Breast epithelium (tissue), 4 donors: ENCODE results near the gene LRRC1. TPM values are rescaled to one million over a fixed set of nuclear protein-coding genes. Genes with fewer than 3 reads are reported as not detected.

Experiments used
- DNase-seq, 2 donors: peaks; one replicate each; pipeline ENCODE4 v3.0.0-alpha.2; 2019; ENCODE audit warnings: low spot score in 2 of 2
- H3K27ac ChIP-seq, 2 donors: fragments of 200-600 bp; sonication (generic) in 1 of 2; one replicate each; pipeline ENCODE4 v1.5.1; 2016 to 2019; ENCODE audit warnings: mild to moderate bottlenecking in 1 of 2
- H3K27me3 ChIP-seq, 2 donors: fragments of 200-600 bp; sonication (generic) in 1 of 2; one replicate each; pipeline versions ENCODE4 v1.5.1 to v1.6.0; 2017 to 2019; ENCODE audit warnings: control low read depth in 1 of 2, mild to moderate bottlenecking in 1 of 2
- H3K36me3 ChIP-seq: fragments of 200-600 bp; one replicate; pipeline ENCODE4 v1.5.1; 2019
- H3K4me1 ChIP-seq, 2 donors: fragments of 200-600 bp; sonication (generic); one replicate each; pipeline ENCODE4 v1.5.1; 2016 to 2019; ENCODE audit warnings: control low read depth in 1 of 2
- H3K4me3 ChIP-seq, 3 donors: fragments of 200-600 bp; sonication (generic); 1 replicate in 2 of 3; 2 replicates in 1 of 3; pipeline ENCODE4 v1.5.1; 2016 to 2019; ENCODE audit warnings: mild to moderate bottlenecking in 3 of 3, moderate library complexity in 2 of 3
- H3K9me3 ChIP-seq, 2 donors: fragments of 200-600 bp; sonication (generic) in 1 of 2; one replicate each; pipeline ENCODE4 v1.5.1; 2016 to 2019; ENCODE audit warnings: control low read depth in 1 of 2
- POLR2A ChIP-seq: fragments of 450-650 bp; IDR thresholded peaks from one replicate; pipeline ENCODE4 v1.6.1; 2016; ENCODE audit warnings: antibody characterized with exemption, mild to moderate bottlenecking, moderate library complexity
- POLR2AphosphoS5 ChIP-seq, 3 donors: sonication (generic); formaldehyde crosslinking; IDR thresholded peaks; one replicate each; pipeline ENCODE4 v1.6.1; 2017; ENCODE audit warnings: antibody characterized with exemption in 3 of 3
- intact Hi-C: fragments of 100-400 bp; cut with DNase I; formaldehyde crosslinking; loops from one replicate; pipeline ENCODE4 v1.15.1; 2023; ENCODE audit warnings: low total_unique reads
- total RNA-seq, 3 donors: library from RNA; depleted of rRNA; stranded (reverse); fragments of >200 nt; gene quantifications; one replicate each; pipeline ENCODE4 v1.1.0, GENCODE V29; 2016
- TF ChIP-seq, protein P1 (sequence below), 3 donors: fragments of 450-650 bp; IDR thresholded peaks; one replicate each; pipeline ENCODE4 v1.5.1; 2016 to 2017; ENCODE audit warnings: antibody characterized with exemption in 3 of 3, mild to moderate bottlenecking in 3 of 3, moderate library complexity in 3 of 3

LRRC1 gene
- total RNA-seq, 3 donors from 2014 or later: 10.1 to 37.9 (median 37.4) TPM

DNA sequence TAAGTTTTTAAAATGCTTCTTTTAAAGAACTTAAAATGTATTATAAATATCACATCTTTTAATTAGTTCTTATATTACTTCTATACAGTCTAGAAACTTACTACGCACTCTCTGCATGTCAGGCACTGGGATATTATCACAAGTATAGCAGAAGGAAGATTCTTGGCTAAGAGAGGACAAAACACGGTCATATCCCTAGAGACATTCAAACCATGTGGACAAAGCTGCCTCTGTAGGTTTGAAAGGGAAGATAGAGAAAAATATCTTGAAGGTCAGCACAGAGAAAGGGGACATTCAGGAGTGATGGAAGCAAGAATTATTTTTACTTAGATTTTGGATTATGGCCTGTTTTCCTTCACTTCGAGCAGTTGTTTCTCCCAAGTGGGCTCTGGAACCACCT is 64.1 kb downstream of the LRRC1 start:
- Histone ChIP-seq H3K4me3 (no peak overlapping the region), H3K27me3 (no peaks in the 10 kb centered on the region), H3K4me1 (peaks cover 0 to 10% of the 10 kb centered on the region in 2 donors), H3K36me3 (no peaks in the 10 kb centered on the region), H3K9me3 (no peaks in the 10 kb centered on the region), H3K27ac (no peak overlapping the region)
- intact Hi-C loops: no loop called here
- no peak for DNase-seq
- no peak for TF ChIP-seq POLR2AphosphoS5 (IDR thresholded peaks at IDR 0.05)
- TF ChIP-seq, protein P1, sequence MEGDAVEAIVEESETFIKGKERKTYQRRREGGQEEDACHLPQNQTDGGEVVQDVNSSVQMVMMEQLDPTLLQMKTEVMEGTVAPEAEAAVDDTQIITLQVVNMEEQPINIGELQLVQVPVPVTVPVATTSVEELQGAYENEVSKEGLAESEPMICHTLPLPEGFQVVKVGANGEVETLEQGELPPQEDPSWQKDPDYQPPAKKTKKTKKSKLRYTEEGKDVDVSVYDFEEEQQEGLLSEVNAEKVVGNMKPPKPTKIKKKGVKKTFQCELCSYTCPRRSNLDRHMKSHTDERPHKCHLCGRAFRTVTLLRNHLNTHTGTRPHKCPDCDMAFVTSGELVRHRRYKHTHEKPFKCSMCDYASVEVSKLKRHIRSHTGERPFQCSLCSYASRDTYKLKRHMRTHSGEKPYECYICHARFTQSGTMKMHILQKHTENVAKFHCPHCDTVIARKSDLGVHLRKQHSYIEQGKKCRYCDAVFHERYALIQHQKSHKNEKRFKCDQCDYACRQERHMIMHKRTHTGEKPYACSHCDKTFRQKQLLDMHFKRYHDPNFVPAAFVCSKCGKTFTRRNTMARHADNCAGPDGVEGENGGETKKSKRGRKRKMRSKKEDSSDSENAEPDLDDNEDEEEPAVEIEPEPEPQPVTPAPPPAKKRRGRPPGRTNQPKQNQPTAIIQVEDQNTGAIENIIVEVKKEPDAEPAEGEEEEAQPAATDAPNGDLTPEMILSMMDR (IDR thresholded peaks at IDR 0.05): no peak
- TF ChIP-seq POLR2A: no peak

DNA sequence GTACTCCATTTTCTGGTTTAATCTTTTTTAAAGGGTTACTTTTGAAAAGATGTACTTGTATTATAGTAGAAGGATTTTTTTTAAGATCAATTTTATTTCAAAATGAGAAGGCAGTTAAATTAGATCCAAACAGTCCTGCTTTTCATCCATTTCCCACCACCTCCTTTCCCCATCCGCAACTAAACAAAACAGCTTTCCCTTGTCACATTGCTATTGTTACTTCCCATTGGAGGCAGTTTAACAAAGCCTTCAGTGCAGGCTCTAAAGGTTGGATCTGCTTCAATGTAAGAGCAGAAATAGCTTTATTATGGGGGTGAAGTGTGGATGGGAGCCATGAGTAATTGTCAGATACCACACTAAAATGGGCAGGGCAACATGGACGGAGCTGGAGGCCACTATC is 65.7 kb downstream of the LRRC1 start:
- H3K36me3 ChIP-seq: no peaks in the 10 kb centered on the region
- DNase-seq: no peak
- peaks cover 0 to 10% of the 10 kb centered on the region in 2 donors for H3K4me1 ChIP-seq
- H3K4me3 ChIP-seq: no peak overlapping the region
- H3K9me3 ChIP-seq: no peaks in the 10 kb centered on the region
- no peak for TF ChIP-seq POLR2A
- no peak for TF ChIP-seq POLR2AphosphoS5 (IDR thresholded peaks at IDR 0.05)
- TF ChIP-seq, protein P1 (IDR thresholded peaks at IDR 0.05): no peak
- no peaks in the 10 kb centered on the region for H3K27me3 ChIP-seq
- no peak overlapping the region for H3K27ac ChIP-seq
- intact Hi-C loops: no loop called here

DNA sequence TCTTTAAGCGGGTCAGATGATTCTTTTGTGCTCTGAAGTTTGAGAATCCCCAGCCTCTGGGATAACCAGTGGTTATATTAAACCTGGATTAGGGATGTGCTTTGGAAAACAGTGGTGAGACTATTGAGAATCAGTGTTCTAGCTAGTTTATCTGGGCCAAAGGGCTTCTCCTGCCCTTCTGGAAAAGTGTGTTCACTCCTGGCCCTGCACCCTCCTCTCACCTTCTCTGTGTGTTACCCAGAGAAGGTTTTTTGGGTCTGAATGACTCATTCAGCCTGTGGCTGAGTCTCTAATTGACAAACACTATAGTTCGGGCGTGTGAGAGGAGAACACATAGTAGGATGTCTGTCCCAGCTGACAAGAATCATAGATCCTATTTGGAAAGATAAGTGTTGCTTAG is 66.7 kb downstream of the LRRC1 start:
- no peak for DNase-seq
- Histone ChIP-seq H3K4me1 (peaks cover 0 to 10% of the 10 kb centered on the region in 2 donors), H3K9me3 (no peaks in the 10 kb centered on the region), H3K27ac (no peak overlapping the region), H3K4me3 (no peak overlapping the region), H3K36me3 (no peaks in the 10 kb centered on the region), H3K27me3 (no peaks in the 10 kb centered on the region)
- intact Hi-C loops: no loop called here
- TF ChIP-seq, protein P1 (IDR thresholded peaks at IDR 0.05): no peak
- TF ChIP-seq POLR2A: no peak
- no peak for TF ChIP-seq POLR2AphosphoS5 (IDR thresholded peaks at IDR 0.05)

DNA sequence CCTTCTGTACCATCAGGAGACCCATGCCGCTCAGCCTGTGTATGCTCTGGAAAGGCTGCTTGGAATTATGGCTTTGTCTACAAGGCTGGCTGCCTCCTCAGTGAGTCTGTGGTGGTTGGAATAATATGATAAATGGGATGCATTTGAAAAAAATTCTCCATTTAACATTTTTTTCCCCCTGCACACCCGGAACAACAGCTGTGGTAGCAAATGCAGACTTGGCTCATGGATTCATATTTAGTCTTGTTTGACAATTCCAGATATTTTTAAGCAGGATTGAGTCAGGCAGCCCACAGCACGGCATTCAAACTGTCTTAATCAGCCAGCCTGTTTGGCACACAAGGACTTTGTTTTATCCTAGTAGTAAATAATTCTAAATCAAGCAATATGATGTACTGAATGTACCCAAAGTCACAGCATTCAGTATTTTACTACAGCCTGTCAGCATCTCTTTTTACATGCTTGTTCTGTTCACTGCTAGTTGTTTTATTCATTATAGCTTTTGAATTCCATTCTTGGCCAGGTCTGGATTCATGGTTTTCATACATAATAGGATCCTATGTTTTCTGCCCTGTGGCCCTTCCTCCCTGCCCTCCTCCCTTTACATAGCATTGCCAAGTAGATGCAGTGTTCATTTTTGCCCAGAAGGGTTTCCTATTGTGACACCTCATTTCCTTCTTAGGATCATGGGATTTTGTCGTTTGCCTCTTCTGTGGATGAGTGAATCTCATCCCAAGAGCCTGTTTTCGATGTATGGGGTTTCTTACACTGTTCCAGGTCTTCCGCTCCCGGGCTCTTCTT is 68.1 kb downstream of the LRRC1 start:
- intact Hi-C loops: no loop called here
- Histone ChIP-seq H3K4me3 (no peak overlapping the region), H3K27me3 (no peaks in the 10 kb centered on the region), H3K9me3 (no peaks in the 10 kb centered on the region), H3K36me3 (no peaks in the 10 kb centered on the region), H3K27ac (peak overlapping the region; percentile 35 to 49), H3K4me1 (peaks cover 0 to 6% of the 10 kb centered on the region in 2 donors)
- TF ChIP-seq, protein P1 (IDR thresholded peaks at IDR 0.05): no peak
- TF ChIP-seq POLR2A: no peak
- no peak for TF ChIP-seq POLR2AphosphoS5 (IDR thresholded peaks at IDR 0.05)
- no peak for DNase-seq

DNA sequence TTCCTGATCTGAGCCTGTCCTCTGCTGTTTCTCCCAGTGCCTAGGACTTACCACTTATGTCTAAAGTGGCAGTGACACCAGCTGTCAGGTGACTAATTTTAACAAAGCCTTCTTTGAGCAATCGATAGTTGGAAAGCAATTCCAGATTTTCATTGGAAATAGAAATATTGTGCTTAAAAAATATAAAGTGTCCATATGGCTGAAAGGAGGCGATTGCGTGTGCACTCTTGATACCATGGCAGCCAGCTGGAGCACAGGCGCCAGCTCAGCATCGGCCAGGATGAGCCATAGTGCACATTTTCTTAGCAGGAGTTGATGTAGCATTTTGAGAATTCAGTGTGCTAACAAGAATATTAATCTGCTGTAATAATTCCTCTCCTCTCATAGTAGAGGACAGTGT is 70.0 kb downstream of the LRRC1 start:
- no peak overlapping the region for H3K27ac ChIP-seq

More for the DNA sequence above, 70.0 kb downstream of the LRRC1 start:
- H3K4me3 ChIP-seq: no peak overlapping the region
- TF ChIP-seq POLR2A: no peak
- TF ChIP-seq, protein P1 (IDR thresholded peaks at IDR 0.05): no peak
- TF ChIP-seq POLR2AphosphoS5 (IDR thresholded peaks at IDR 0.05): no peak
- H3K9me3 ChIP-seq: no peaks in the 10 kb centered on the region
- H3K4me1 ChIP-seq: peaks cover 0 to 6% of the 10 kb centered on the region in 2 donors
- DNase-seq: no peak
- H3K27me3 ChIP-seq: no peaks in the 10 kb centered on the region
- intact Hi-C loops: no loop called here
- H3K36me3 ChIP-seq: no peaks in the 10 kb centered on the region
